Measurements from ENCODE around the gene ZNF564. TPM values are rescaled to one million over a fixed set of nuclear protein-coding genes. Genes with fewer than 3 reads are reported as not detected.
"Not testable (repeated sequence)": the region's sequence is repeated elsewhere in the genome, so short reads cannot be mapped to it uniquely, and the experiment has no call there.

ZNF564 gene
- total RNA-seq, result 1 to 10 TPM; 6.3 to 6.9 TPM

GRCh38 chr19:12551060-12551832 is at the start of gene ZNF564:
Gene ZNF564, minus strand, starts transcription at chr19:12551482. Its CDS starts 150 bp downstream, at chr19:12551332.
- ChIA-PET POLR2A (interaction anchor here (0.7 kb wide), 2 partner anchors 8 to 218 kb away, joined by 3 read pairs; partner anchors contain the start of gene ZNF563), CTCF (no interaction called here)

GRCh38 chr19:12597594-12597993 is 46.3 kb upstream of the ZNF564 start:
- CTCF ChIA-PET, result no interaction called here
- POLR2A ChIA-PET, result no interaction called here

- CTCF ChIA-PET, result interaction anchor here (0.5 kb wide), 1 partner anchor 32 kb away, joined by 3 read pairs; no protein-coding TSS in a partner anchor
Observed at GRCh38 chr19:12596927-12597548, 45.8 kb upstream of the ZNF564 start.

GRCh38 chr19:12596485-12596884 is 45.2 kb upstream of the ZNF564 start:
- ChIA-PET POLR2A (no interaction called here), CTCF (no interaction called here)

More at GRCh38 chr19:12596927-12597548, 45.8 kb upstream of the ZNF564 start:
- POLR2A ChIA-PET, result no interaction called here

- ChIA-PET CTCF (no interaction called here), POLR2A (no interaction called here)
Observed at GRCh38 chr19:12581100-12581499, 29.8 kb upstream of the ZNF564 start.

- ChIA-PET CTCF (no interaction called here), POLR2A (no interaction called here)
Observed at GRCh38 chr19:12580180-12580694, 29.0 kb upstream of the ZNF564 start.

- ChIA-PET CTCF (no interaction called here), POLR2A (interaction anchor here (0.5 kb wide), 1 partner anchor 781 kb away, joined by 4 read pairs; no protein-coding TSS in a partner anchor)
Observed at GRCh38 chr19:12578641-12579040, 27.4 kb upstream of the ZNF564 start.

- POLR2A ChIA-PET, result no interaction called here
- CTCF ChIA-PET, result interaction anchor here (0.7 kb wide), 1 partner anchor 153 kb away, joined by 3 read pairs; no protein-coding TSS in a partner anchor
Observed at GRCh38 chr19:12574036-12574435, 22.8 kb upstream of the ZNF564 start.

- ChIA-PET CTCF (no interaction called here), POLR2A (no interaction called here)
Observed at GRCh38 chr19:12567951-12568350, 16.7 kb upstream of the ZNF564 start.

GRCh38 chr19:12566380-12566779 is 15.1 kb upstream of the ZNF564 start:
- POLR2A ChIA-PET, result not testable (repeated sequence)
- CTCF ChIA-PET, result interaction anchor here (0.6 kb wide), 1 partner anchor 257 kb away, joined by 3 read pairs; no protein-coding TSS in a partner anchor

GRCh38 chr19:12564016-12564664 is 12.9 kb upstream of the ZNF564 start:
- CTCF ChIA-PET, result interaction anchor here (0.6 to 2.1 kb wide), 12 partner anchors 9 to 505 kb away, joined by 3 to 8 read pairs (median 4); partner anchors contain the start of gene GNG14
- POLR2A ChIA-PET, result no interaction called here

- CTCF ChIA-PET, result no interaction called here
- POLR2A ChIA-PET, result no interaction called here
Observed at GRCh38 chr19:12555456-12555930, 4.2 kb upstream of the ZNF564 start.

GRCh38 chr19:12546903-12547302 is 4.4 kb downstream of the ZNF564 start:
- ChIA-PET CTCF (no interaction called here), POLR2A (interaction anchor here (0.7 kb wide), 1 partner anchor 9 kb away, joined by 3 read pairs; no protein-coding TSS in a partner anchor)

- POLR2A ChIA-PET, result no interaction called here
Observed at GRCh38 chr19:12546068-12546467, 5.2 kb downstream of the ZNF564 start.

GRCh38 chr19:12545267-12545666 is 6.0 kb downstream of the ZNF564 start:
- ChIA-PET POLR2A (no interaction called here), CTCF (no interaction called here)

More at GRCh38 chr19:12546068-12546467, 5.2 kb downstream of the ZNF564 start:
- CTCF ChIA-PET, result no interaction called here

GRCh38 chr19:12544401-12544876 is 6.8 kb downstream of the ZNF564 start:
- CTCF ChIA-PET, result interaction anchor here (0.5 kb wide), 1 partner anchor 73 kb away, joined by 3 read pairs; no protein-coding TSS in a partner anchor
- POLR2A ChIA-PET, result no interaction called here

GRCh38 chr19:12543855-12544254 is 7.4 kb downstream of the ZNF564 start:
- ChIA-PET POLR2A (no interaction called here), CTCF (interaction anchor here (0.5 kb wide), 1 partner anchor 73 kb away, joined by 3 read pairs; no protein-coding TSS in a partner anchor)

- CTCF ChIA-PET, result no interaction called here
- POLR2A ChIA-PET, result interaction anchor here (0.8 kb wide), 1 partner anchor 75 kb away, joined by 3 read pairs; no protein-coding TSS in a partner anchor
Observed at GRCh38 chr19:12527034-12527836, 24.0 kb downstream of the ZNF564 start.

- POLR2A ChIA-PET, result no interaction called here
- CTCF ChIA-PET, result no interaction called here
Observed at GRCh38 chr19:12526542-12526941, 24.7 kb downstream of the ZNF564 start.
